Stimulated activated CD8-positive, alpha-beta memory T cell treated with anti-CD3 and anti-CD28 coated beads, Interleukin-15, amount 100 ng/mL, for 1 hour (primary cell): Measurements from ENCODE around the gene MIDN.

Experiments
- DNase-seq: peaks from one replicate; pipeline ENCODE4 v3.0.0-alpha.2; 2020; ENCODE audit warnings: low read depth

MIDN gene

GRCh38 chr19:1220976-1221903, 27.1 kb upstream of the MIDN start:
- DNase-seq: no peak

- no peak for DNase-seq
Observed at GRCh38 chr19:1221904-1222255, 26.5 kb upstream of the MIDN start.

GRCh38 chr19:1222394-1222793, 26.0 kb upstream of the MIDN start:
- DNase-seq: no peak

GRCh38 chr19:1223018-1223855, 25.1 kb upstream of the MIDN start:
- no peak for DNase-seq

- DNase-seq: no peak
Observed at GRCh38 chr19:1224047-1224825, 24.1 kb upstream of the MIDN start.

GRCh38 chr19:1224847-1225246, 23.5 kb upstream of the MIDN start:
- no peak for DNase-seq

GRCh38 chr19:1225440-1226226, 22.8 kb upstream of the MIDN start:
- DNase-seq: no peak

GRCh38 chr19:1226227-1226518, 22.2 kb upstream of the MIDN start:
- no peak for DNase-seq

- DNase-seq: no peak
Observed at GRCh38 chr19:1226522-1227303, 21.7 kb upstream of the MIDN start.

GRCh38 chr19:1227304-1228054, 20.9 kb upstream of the MIDN start:
- DNase-seq: no peak

- DNase-seq: no peak
Observed at GRCh38 chr19:1228161-1228957, 20.0 kb upstream of the MIDN start.

GRCh38 chr19:1229056-1229923, 19.1 kb upstream of the MIDN start:
- DNase-seq: no peak

- DNase-seq: no peak
Observed at GRCh38 chr19:1229924-1230782, 18.2 kb upstream of the MIDN start.

- DNase-seq: no peak
Observed at GRCh38 chr19:1230783-1231489, 17.4 kb upstream of the MIDN start.

GRCh38 chr19:1231729-1232637, 16.4 kb upstream of the MIDN start:
- no peak for DNase-seq

GRCh38 chr19:1232652-1233072, 15.7 kb upstream of the MIDN start:
- DNase-seq: no peak
